ENCODE data around the gene B3GNT7.
"Not testable (repeated sequence)": the region's sequence is repeated elsewhere in the genome, so short reads cannot be mapped to it uniquely, and the experiment has no call there.

B3GNT7 gene

GRCh38 chr2:231367178-231367577, 28.3 kb upstream of the B3GNT7 start:
- no peak for DNase-seq

- DNase-seq = no peak
Observed at GRCh38 chr2:231369580-231370428, 25.7 kb upstream of the B3GNT7 start.

- DNase-seq = no peak
Observed at GRCh38 chr2:231370429-231370748, 25.1 kb upstream of the B3GNT7 start.

- DNase-seq = no peak
Observed at GRCh38 chr2:231370749-231371429, 24.6 kb upstream of the B3GNT7 start.

GRCh38 chr2:231371430-231372054, 24.0 kb upstream of the B3GNT7 start:
- DNase-seq = no peak

GRCh38 chr2:231372326-231372725, 23.2 kb upstream of the B3GNT7 start:
- DNase-seq = no peak

- DNase-seq = no peak
Observed at GRCh38 chr2:231373184-231373583, 22.3 kb upstream of the B3GNT7 start.

- DNase-seq = no peak
Observed at GRCh38 chr2:231373786-231374349, 21.6 kb upstream of the B3GNT7 start.

- DNase-seq = no peak
Observed at GRCh38 chr2:231374771-231375170, 20.7 kb upstream of the B3GNT7 start.

- not testable (repeated sequence) for DNase-seq
Observed at GRCh38 chr2:231375994-231376615, 19.4 kb upstream of the B3GNT7 start.

- DNase-seq = no peak
Observed at GRCh38 chr2:231376857-231377256, 18.7 kb upstream of the B3GNT7 start.

GRCh38 chr2:231378026-231378722, 17.3 kb upstream of the B3GNT7 start:
- DNase-seq = no peak

- DNase-seq = no peak
Observed at GRCh38 chr2:231379266-231380215, 16.0 kb upstream of the B3GNT7 start.

GRCh38 chr2:231380307-231380706, 15.2 kb upstream of the B3GNT7 start:
- no peak for DNase-seq

- no peak for DNase-seq
Observed at GRCh38 chr2:231380991-231381847, 14.3 kb upstream of the B3GNT7 start.

GRCh38 chr2:231382116-231382515, 13.4 kb upstream of the B3GNT7 start:
- no peak for DNase-seq

GRCh38 chr2:231383416-231384108, 11.9 kb upstream of the B3GNT7 start:
- no peak for DNase-seq

GRCh38 chr2:231384109-231384435, 11.4 kb upstream of the B3GNT7 start:
- no peak for DNase-seq

GRCh38 chr2:231384970-231385369, 10.5 kb upstream of the B3GNT7 start:
- DNase-seq = no peak

GRCh38 chr2:231385429-231385828, 10.1 kb upstream of the B3GNT7 start:
- no peak for DNase-seq

All from CD4-positive, alpha-beta T cell treated with Interleukin-6 for 4 hours (primary cell).